Astrocyte of the cerebellum (primary cell): ENCODE data around the gene FLNB.

ENCODE experiments used
- DNase-seq: peaks from one replicate; pipeline ENCODE4 v3.0.0-alpha.2; 2011; ENCODE audit warnings: low read depth
- H3K4me3 ChIP-seq: 2 replicates; pipeline ENCODE4 v1.5.1; 2011; ENCODE audit warnings: mild to moderate bottlenecking, low read depth, low read length, moderate library complexity
- CTCF ChIP-seq: IDR thresholded peaks from 2 replicates; pipeline ENCODE4 v1.5.1; 2012; ENCODE audit warnings: low read length, low read depth, moderate library complexity, mild to moderate bottlenecking; ENCODE audit errors: missing control alignments
- in situ Hi-C: cut with HindIII; loops from 2 replicates; pipeline ENCODE4 v1.10.0; 2017; ENCODE audit warnings: low sequenced_read_pairs

FLNB gene

GRCh38 chr3:57989646-57990045 is 18.6 kb upstream of the FLNB start:
- no peak for TF ChIP-seq CTCF
- no peak for DNase-seq
- no peak overlapping the region for H3K4me3 ChIP-seq

GRCh38 chr3:57992452-57993213 is 15.6 kb upstream of the FLNB start:
- H3K4me3 ChIP-seq, result no peak overlapping the region
- no peak for TF ChIP-seq CTCF
- in situ Hi-C loops, result no loop called here
- DNase-seq, result no peak

More at GRCh38 chr3:57989646-57990045, 18.6 kb upstream of the FLNB start:
- in situ Hi-C loops, result no loop called here

- DNase-seq, result no peak
- TF ChIP-seq CTCF, result no peak
- H3K4me3 ChIP-seq, result no peak overlapping the region
- in situ Hi-C loops, result no loop called here
Observed at GRCh38 chr3:57998366-57999283, 9.6 kb upstream of the FLNB start.

- no peak for DNase-seq
- TF ChIP-seq CTCF, result no peak
- in situ Hi-C loops, result loop anchor here (25.0 kb wide), 1 partner anchor 163 kb away; no protein-coding TSS in a partner anchor
- no peak overlapping the region for H3K4me3 ChIP-seq
Observed at GRCh38 chr3:57999417-58000115, 8.7 kb upstream of the FLNB start.

GRCh38 chr3:58000306-58001085 is 7.7 kb upstream of the FLNB start:
- no peak overlapping the region for H3K4me3 ChIP-seq
- in situ Hi-C loops, result loop anchor here (25.0 kb wide), 1 partner anchor 162 kb away; no protein-coding TSS in a partner anchor
- TF ChIP-seq CTCF, result no peak
- no peak for DNase-seq
